ENCODE data around the gene PDIA5. TPM values are rescaled to one million over a fixed set of nuclear protein-coding genes. Genes with fewer than 3 reads are reported as not detected.

The PDIA5 gene
- total RNA-seq, 1 donor from 2014 or later: 29.3 TPM

- H3K4me1 ChIP-seq: peaks cover 24% of the 10 kb centered on the region
- no peak for TF ChIP-seq CTCF (IDR thresholded peaks at IDR 0.05)
- H3K9me3 ChIP-seq: no peaks in the 10 kb centered on the region
- intact Hi-C loops (cut with DNase I): no loop called here
- H3K36me3 ChIP-seq: no peaks in the 10 kb centered on the region
- H3K27me3 ChIP-seq (ENCODE audit: low read depth): no peaks in the 10 kb centered on the region
- no peak overlapping the region for H3K27ac ChIP-seq
- no peak for ATAC-seq
- H3K4me3 ChIP-seq: no peak overlapping the region
- DNase-seq: no peak
These were observed 1.9 kb upstream of the PDIA5 start for GRCh38 chr3:123064914-123065313.

GRCh38 chr3:123066599-123066895, 278 bp upstream of the PDIA5 start:
- TF ChIP-seq CTCF (IDR thresholded peaks at IDR 0.05): no peak
- Histone ChIP-seq H3K27me3 (ENCODE audit: low read depth) (no peaks in the 10 kb centered on the region), H3K36me3 (no peaks in the 10 kb centered on the region), H3K27ac (peak overlapping the region; percentile 88), H3K4me1 (peaks cover 40% of the 10 kb centered on the region), H3K9me3 (no peaks in the 10 kb centered on the region), H3K4me3 (peak overlapping the region; percentile 98)
- DNase-seq (no peak), ATAC-seq (no peak)
- intact Hi-C loops (cut with DNase I): no loop called here

DNA sequence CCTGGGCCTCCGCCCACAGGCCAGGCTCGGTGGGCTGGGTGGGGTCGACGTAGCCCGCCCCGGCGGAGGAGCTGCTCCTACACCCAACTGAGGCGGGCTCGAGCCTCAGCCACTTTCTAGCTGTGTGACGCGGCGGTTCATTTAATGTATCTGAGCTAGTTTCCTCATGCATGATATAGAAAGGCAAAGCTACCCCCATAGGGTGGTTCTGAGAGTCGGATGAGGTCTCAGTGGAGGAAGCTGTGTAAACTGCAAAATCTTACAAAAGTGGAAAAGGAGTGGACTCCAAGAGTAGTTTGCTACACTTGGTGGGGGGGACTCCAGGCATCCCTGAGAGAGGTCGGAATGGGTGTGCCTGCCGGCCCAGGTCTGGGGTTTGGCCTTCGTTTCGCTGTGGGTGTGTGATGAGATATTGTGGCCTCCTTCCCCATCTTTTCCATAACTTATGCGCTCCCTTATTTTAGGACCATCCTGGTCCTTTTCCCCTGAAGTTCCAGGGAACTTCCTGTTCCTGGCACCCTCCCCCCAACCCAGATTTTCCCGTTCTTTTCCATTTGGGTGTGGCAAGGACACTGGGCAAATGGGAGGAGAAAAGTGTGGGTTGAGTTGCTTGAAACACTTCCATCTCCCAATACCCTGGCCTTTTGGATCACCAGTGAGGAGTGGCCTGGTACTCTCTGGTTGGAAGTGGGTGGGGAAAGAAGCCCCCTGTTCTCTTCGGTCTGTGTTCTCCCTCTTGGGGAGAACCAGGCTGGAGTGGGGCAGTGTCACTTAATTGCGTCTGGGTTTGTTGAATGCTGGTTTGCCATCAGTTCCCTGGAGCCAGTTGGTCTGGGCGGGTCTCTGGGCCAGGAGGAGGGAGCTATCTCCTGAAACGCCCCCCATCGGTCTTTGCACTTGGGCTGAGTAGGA, 1.1 kb downstream of the PDIA5 start:
- Histone ChIP-seq H3K27ac (peak overlapping the region; percentile 88), H3K4me3 (peak overlapping the region; percentile 98), H3K27me3 (ENCODE audit: low read depth) (no peaks in the 10 kb centered on the region), H3K9me3 (no peaks in the 10 kb centered on the region), H3K4me1 (peaks cover 51% of the 10 kb centered on the region), H3K36me3 (no peaks in the 10 kb centered on the region)
- ATAC-seq (peak; percentile 4 to 44), DNase-seq (no peak)
- intact Hi-C loops (cut with DNase I): no loop called here
- no peak for TF ChIP-seq CTCF (IDR thresholded peaks at IDR 0.05)

- intact Hi-C loops (cut with DNase I): no loop called here
- peaks cover 51% of the 10 kb centered on the region for H3K4me1 ChIP-seq
- ATAC-seq (no peak), DNase-seq (no peak)
- H3K27ac ChIP-seq: peak overlapping the region; percentile 88
- H3K4me3 ChIP-seq: peak overlapping the region; percentile 98
- TF ChIP-seq CTCF (IDR thresholded peaks at IDR 0.05): no peak
- no peaks in the 10 kb centered on the region for H3K27me3 ChIP-seq (ENCODE audit: low read depth)
- H3K36me3 ChIP-seq: no peaks in the 10 kb centered on the region
- H3K9me3 ChIP-seq: no peaks in the 10 kb centered on the region
These were observed 2.0 kb downstream of the PDIA5 start for GRCh38 chr3:123068601-123069381.

GRCh38 chr3:123070510-123070909, 3.7 kb downstream of the PDIA5 start:
- H3K27ac ChIP-seq: no peak overlapping the region
- DNase-seq (no peak), ATAC-seq (no peak)
- TF ChIP-seq CTCF (IDR thresholded peaks at IDR 0.05): no peak
- peaks cover 51% of the 10 kb centered on the region for H3K4me1 ChIP-seq
- no peaks in the 10 kb centered on the region for H3K36me3 ChIP-seq
- no peaks in the 10 kb centered on the region for H3K9me3 ChIP-seq
- no peaks in the 10 kb centered on the region for H3K27me3 ChIP-seq (ENCODE audit: low read depth)
- intact Hi-C loops (cut with DNase I): no loop called here
- H3K4me3 ChIP-seq: no peak overlapping the region
